IMR-90 (cell line): Measurements from ENCODE around the gene SIM2. TPM values are rescaled to one million over a fixed set of nuclear protein-coding genes. Genes with fewer than 3 reads are reported as not detected.

Experiments used
- ATAC-seq: fragments of 200-7000 bp; cut with Tn5 transposase; 2 replicates; pipeline ENCODE4 v1.9.1; 2020; ENCODE audit warnings: low read depth, mild to moderate bottlenecking, moderate library complexity
- BruUV-seq: library from RNA; stranded (reverse); fragments of 400-500 nt; replicated peaks from 2 replicates; lab custom pipeline; 2021; lab: Mats Ljungman, UMichigan
- CTCF ChIA-PET: fragments of 300-600 bp; formaldehyde crosslinking; extraction: SDS; loops from one replicate; lab custom pipeline; 2021; ENCODE audit warnings: antibody characterized with exemption; lab: Yijun Ruan, JAX
- POLR2A ChIA-PET: fragments of 300-600 bp; sonication (Branson Sonifier 250); formaldehyde crosslinking; loops from one replicate; lab custom pipeline; 2022; ENCODE audit warnings: antibody characterized with exemption; ENCODE audit not compliant: unreplicated experiment; lab: Charles Lee
- DNase-seq: peaks from one replicate; pipeline ENCODE4 v3.0.0; 2013
- H2AFZ ChIP-seq: replicated peaks from 2 replicates; pipeline ENCODE3; 2013; ENCODE audit warnings: low read length, mild to moderate bottlenecking; ENCODE audit not compliant: poor library complexity
- H2AK5ac ChIP-seq: 2 replicates; pipeline ENCODE4 v1.6.1; 2013; ENCODE audit warnings: low read depth, low read length, inconsistent platforms
- H2AK9ac ChIP-seq: replicated peaks from 2 replicates; pipeline ENCODE3; 2013; ENCODE audit warnings: mild to moderate bottlenecking, low read depth, low read length, moderate library complexity; ENCODE audit not compliant: poor library complexity
- H2BK120ac ChIP-seq: 2 replicates; pipeline ENCODE4 v1.6.1; 2013; ENCODE audit warnings: low read depth, low read length, inconsistent platforms
- H2BK15ac ChIP-seq: 3 replicates; pipeline ENCODE4 v1.6.1; 2013; ENCODE audit warnings: low read depth, low read length, inconsistent platforms
- H2BK20ac ChIP-seq: 2 replicates; pipeline ENCODE4 v1.6.1; 2013; ENCODE audit warnings: low read depth, mild to moderate bottlenecking, inconsistent platforms, low read length, moderate library complexity
- H2BK5ac ChIP-seq: 2 replicates; pipeline ENCODE4 v1.6.1; 2013; ENCODE audit warnings: mild to moderate bottlenecking, low read depth, low read length, inconsistent platforms; ENCODE audit not compliant: poor library complexity, severe bottlenecking
- H3K14ac ChIP-seq: replicated peaks from 2 replicates; pipeline ENCODE4 v1.6.1; 2013; ENCODE audit warnings: low read depth, low read length, inconsistent platforms
- H3K18ac ChIP-seq: 2 replicates; pipeline ENCODE4 v1.6.1; 2013; ENCODE audit warnings: low read depth, low read length, control low read depth
- H3K23ac ChIP-seq: 2 replicates; pipeline ENCODE4 v1.6.1; 2013; ENCODE audit warnings: low read depth, low read length, inconsistent platforms
- H3K27ac ChIP-seq: 2 replicates; pipeline ENCODE4 v1.5.1; 2013; ENCODE audit warnings: mild to moderate bottlenecking, control low read depth, low read length; ENCODE audit not compliant: insufficient read depth
- H3K27me3 ChIP-seq: 2 replicates; pipeline ENCODE4 v1.6.1; 2013; ENCODE audit warnings: low read length; ENCODE audit not compliant: control insufficient read depth, insufficient read depth
- H3K36me3 ChIP-seq: 2 replicates; pipeline ENCODE4 v1.6.1; 2013; ENCODE audit warnings: low read length, mixed read lengths; ENCODE audit not compliant: control insufficient read depth, insufficient read depth
- H3K4ac ChIP-seq: 2 replicates; pipeline ENCODE4 v1.6.1; 2013; ENCODE audit warnings: low read depth, low read length, inconsistent platforms
- H3K4me1 ChIP-seq: 2 replicates; pipeline ENCODE4 v1.6.1; 2013; ENCODE audit warnings: low read length, mixed read lengths; ENCODE audit not compliant: control insufficient read depth, insufficient read depth
- H3K4me2 ChIP-seq: 2 replicates; pipeline ENCODE4 v1.6.1; 2013; ENCODE audit warnings: low read depth, mild to moderate bottlenecking, control low read depth, low read length, moderate library complexity
- H3K4me3 ChIP-seq: 2 replicates; pipeline ENCODE4 v1.5.1; 2013; ENCODE audit warnings: low read depth, mild to moderate bottlenecking, control low read depth, low read length, moderate library complexity; ENCODE audit not compliant: insufficient read depth
- H3K56ac ChIP-seq: 2 replicates; pipeline ENCODE4 v1.6.1; 2013; ENCODE audit warnings: low read length, inconsistent platforms; ENCODE audit not compliant: insufficient read depth; ENCODE audit errors: extremely low read depth
- H3K79me1 ChIP-seq, 2 experiments: 2 replicates each; pipeline ENCODE4 v1.6.1; 2013; ENCODE audit warnings: low read length in 2 of 2, inconsistent platforms in 1 of 2, low read depth in 1 of 2
- H3K9ac ChIP-seq: 2 replicates; pipeline ENCODE4 v1.6.1; 2013; ENCODE audit warnings: low read depth, low read length, control low read depth
- H3K9me1 ChIP-seq: 2 replicates; pipeline ENCODE4 v1.6.1; 2013; ENCODE audit warnings: low read length, inconsistent platforms; ENCODE audit not compliant: insufficient read depth
- H3K9me3 ChIP-seq: 2 replicates; pipeline ENCODE4 v1.6.1; 2013; ENCODE audit warnings: low read length; ENCODE audit not compliant: control insufficient read depth, insufficient read depth
- H4K20me1 ChIP-seq: 2 replicates; pipeline ENCODE4 v1.6.1; 2013; ENCODE audit warnings: low read length, inconsistent platforms; ENCODE audit not compliant: insufficient read depth
- H4K5ac ChIP-seq: 2 replicates; pipeline ENCODE4 v1.6.1; 2013; ENCODE audit warnings: mild to moderate bottlenecking, low read depth, low read length, control low read depth
- H4K8ac ChIP-seq, 2 experiments: 2 replicates each; pipeline ENCODE4 v1.6.1; 2013; ENCODE audit warnings: low read depth in 2 of 2, low read length in 2 of 2, control low read depth in 1 of 2, inconsistent platforms in 1 of 2
- H4K91ac ChIP-seq: 2 replicates; pipeline ENCODE4 v1.6.1; 2013; ENCODE audit warnings: low read depth, low read length, inconsistent platforms; ENCODE audit not compliant: insufficient read depth
- BHLHE40 ChIP-seq: fragments of 150-350 bp; IDR thresholded peaks from 2 replicates; pipeline ENCODE4 v1.6.1; 2016; ENCODE audit warnings: mild to moderate bottlenecking, low read depth, low read length
- CEBPB ChIP-seq: IDR thresholded peaks from 2 replicates; pipeline ENCODE4 v1.6.1; 2012; ENCODE audit warnings: low read depth, low read length, improper control_type of control experiment
- MAFK ChIP-seq: IDR thresholded peaks from 2 replicates; pipeline ENCODE4 v1.6.1; 2012; ENCODE audit warnings: low read depth, low read length, improper control_type of control experiment
- MXI1 ChIP-seq: IDR thresholded peaks from 2 replicates; pipeline ENCODE4 v1.6.1; 2012; ENCODE audit warnings: low read depth, mild to moderate bottlenecking, low read length, moderate library complexity, borderline replicate concordance
- RCOR1 ChIP-seq: IDR thresholded peaks from 2 replicates; pipeline ENCODE4 v1.6.1; 2012; ENCODE audit warnings: mild to moderate bottlenecking, low read length, improper control_type of control experiment; ENCODE audit not compliant: insufficient replicate concordance
- SMC3 ChIP-seq: fragments of 150-350 bp; IDR thresholded peaks from 2 replicates; pipeline ENCODE4 v1.6.1; 2016; ENCODE audit warnings: low read depth, mild to moderate bottlenecking, antibody characterized with exemption, low read length, moderate library complexity
- WGBS, 2 experiments: methylation state at CpG; one replicate each; pipeline versions ENCODE4 v1.1.5 to v1.1.7; 2013; ENCODE audit warnings: missing lambda C conversion rate in 2 of 2; ENCODE audit not compliant: insufficient read length in 1 of 2; ENCODE audit errors: extremely low coverage in 2 of 2; 5-methylcytosine and 5-hydroxymethylcytosine counted together
- dilution Hi-C: fragments of 300-500 bp; cut with HindIII; formaldehyde crosslinking; loops from one replicate; pipeline ENCODE4 v1.14.3; 2018; ENCODE audit warnings: low sequenced_read_pairs; ENCODE audit not compliant: unreplicated experiment
- in situ Hi-C: fragments of 300-500 bp; cut with MboI; formaldehyde crosslinking; loops from 3 replicates; pipeline ENCODE4 v1.14.3; 2019; ENCODE audit warnings: low sequenced_read_pairs, inconsistent platforms, mixed read lengths
- intact Hi-C: fragments of 100-400 bp; cut with micrococcal nuclease; formaldehyde crosslinking; loops from 2 replicates; pipeline ENCODE4 v1.10.0; 2022
- polyA plus RNA-seq, 3 experiments: library from polyadenylated mRNA; depleted of rRNA; stranded (reverse); fragments of >200 nt; gene quantifications; 2 replicates each; pipeline ENCODE4 v1.2.3, GENCODE V29; 2012; ENCODE audit warnings: low replicate concordance in 1 of 3
- total RNA-seq: library from RNA; depleted of rRNA; stranded (reverse); fragments of >200 nt; gene quantifications from 2 replicates; pipeline ENCODE4 v1.2.3, GENCODE V29; 2012
- TF ChIP-seq, protein P1 (sequence below): fragments of 150-350 bp; IDR thresholded peaks from 2 replicates; pipeline ENCODE4 v1.6.1; 2016; ENCODE audit warnings: low read depth, mild to moderate bottlenecking, low read length, moderate library complexity, borderline replicate concordance
- TF ChIP-seq, protein P2 (sequence below): fragments of 150-350 bp; IDR thresholded peaks from 2 replicates; pipeline ENCODE4 v1.6.1; 2017; ENCODE audit warnings: mild to moderate bottlenecking, antibody characterized with exemption, low read length, low read depth

The SIM2 gene
- total and polyA plus RNA-seq, 2 of the 4 experiments (the other 2 are of a cell fraction): 2.2 to 7.5 TPM

DNA sequence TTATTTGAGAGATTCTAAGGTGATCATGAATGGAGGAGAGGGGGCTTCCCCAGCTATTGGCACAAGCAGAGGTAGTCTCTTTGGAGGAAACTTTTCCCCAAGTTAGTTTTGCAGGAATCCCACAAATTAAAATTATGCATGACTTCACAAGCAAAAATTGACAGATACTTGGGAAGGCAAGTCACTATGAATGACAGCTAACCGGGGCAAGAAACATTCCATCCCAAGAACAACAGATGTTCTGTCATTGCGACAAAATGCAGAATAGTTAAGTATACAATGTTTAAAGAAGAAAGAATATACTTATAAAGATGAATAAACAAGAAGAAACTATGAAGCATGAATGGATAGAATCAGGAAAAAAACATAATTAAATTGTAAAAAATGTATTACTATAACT is 27.1 kb upstream of the SIM2 start:
- H2BK5ac ChIP-seq: no peak overlapping the region
- WGBS, 2 experiments: no CpG with 5 or more reads among the region's 2 CpGs
- H2BK15ac ChIP-seq: no peak overlapping the region
- DNase-seq (no peak), ATAC-seq (no peak)
- no peak overlapping the region for H4K8ac ChIP-seq
- H3K14ac ChIP-seq: no peak overlapping the region
- H3K9me1 ChIP-seq: no peaks in the 10 kb centered on the region; the same call in 1 of the 2 replicates
- H3K27ac ChIP-seq: no peak overlapping the region
- intact Hi-C loops: no loop called here
- no peaks in the 10 kb centered on the region for H3K79me1 ChIP-seq
- H3K4me1 ChIP-seq: no peaks in the 10 kb centered on the region
- no peak for TF ChIP-seq SMC3
- no peak for TF ChIP-seq CEBPB
- TF ChIP-seq MXI1: no peak
- TF ChIP-seq MAFK: no peak
- TF ChIP-seq BHLHE40: no peak
- TF ChIP-seq RCOR1: no peak
- TF ChIP-seq, protein P1, sequence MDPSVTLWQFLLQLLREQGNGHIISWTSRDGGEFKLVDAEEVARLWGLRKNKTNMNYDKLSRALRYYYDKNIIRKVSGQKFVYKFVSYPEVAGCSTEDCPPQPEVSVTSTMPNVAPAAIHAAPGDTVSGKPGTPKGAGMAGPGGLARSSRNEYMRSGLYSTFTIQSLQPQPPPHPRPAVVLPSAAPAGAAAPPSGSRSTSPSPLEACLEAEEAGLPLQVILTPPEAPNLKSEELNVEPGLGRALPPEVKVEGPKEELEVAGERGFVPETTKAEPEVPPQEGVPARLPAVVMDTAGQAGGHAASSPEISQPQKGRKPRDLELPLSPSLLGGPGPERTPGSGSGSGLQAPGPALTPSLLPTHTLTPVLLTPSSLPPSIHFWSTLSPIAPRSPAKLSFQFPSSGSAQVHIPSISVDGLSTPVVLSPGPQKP: no peak
- TF ChIP-seq, protein P2, sequence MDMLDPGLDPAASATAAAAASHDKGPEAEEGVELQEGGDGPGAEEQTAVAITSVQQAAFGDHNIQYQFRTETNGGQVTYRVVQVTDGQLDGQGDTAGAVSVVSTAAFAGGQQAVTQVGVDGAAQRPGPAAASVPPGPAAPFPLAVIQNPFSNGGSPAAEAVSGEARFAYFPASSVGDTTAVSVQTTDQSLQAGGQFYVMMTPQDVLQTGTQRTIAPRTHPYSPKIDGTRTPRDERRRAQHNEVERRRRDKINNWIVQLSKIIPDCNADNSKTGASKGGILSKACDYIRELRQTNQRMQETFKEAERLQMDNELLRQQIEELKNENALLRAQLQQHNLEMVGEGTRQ: no peak
- no peak overlapping the region for H3K4me2 ChIP-seq
- no peak overlapping the region for H2BK120ac ChIP-seq
- H3K18ac ChIP-seq: no peak overlapping the region
- no peak overlapping the region for H3K4me3 ChIP-seq
- H2AK9ac ChIP-seq: no peak overlapping the region
- no peak overlapping the region for H3K9ac ChIP-seq
- H3K23ac ChIP-seq: no peak overlapping the region
- H2BK20ac ChIP-seq: no peak overlapping the region
- H3K27me3 ChIP-seq: peaks cover 54% of the 10 kb centered on the region
- H4K5ac ChIP-seq: no peak overlapping the region
- H3K36me3 ChIP-seq: no peaks in the 10 kb centered on the region
- no peak overlapping the region for H3K56ac ChIP-seq
- H4K20me1 ChIP-seq: no peaks in the 10 kb centered on the region
- no TSS peak for BruUV-seq
- dilution Hi-C loops: no loop called here
- H2AFZ ChIP-seq: no peak overlapping the region
- CTCF ChIA-PET: no interaction called here
- no peak overlapping the region for H2AK5ac ChIP-seq
- H4K91ac ChIP-seq: no peak overlapping the region
- no peaks in the 10 kb centered on the region for H3K9me3 ChIP-seq
- in situ Hi-C loops: no loop called here
- POLR2A ChIA-PET: no interaction called here
- no peak overlapping the region for H3K4ac ChIP-seq
